WI38 (cell line): ENCODE results near the gene PEX14.

ENCODE experiments used
- H3K4me3 ChIP-seq: 2 replicates; pipeline ENCODE4 v1.5.1; 2011; ENCODE audit warnings: low read depth, mild to moderate bottlenecking, control low read depth, low read length
- CTCF ChIP-seq: IDR thresholded peaks from 2 replicates; pipeline ENCODE4 v1.5.1; 2012; ENCODE audit warnings: low read depth, mild to moderate bottlenecking, control low read depth, low read length

The PEX14 gene

GRCh38 chr1:10647414-10648170 is 172.8 kb downstream of the PEX14 start:
- no peak for TF ChIP-seq CTCF
- no peak overlapping the region for H3K4me3 ChIP-seq

- TF ChIP-seq CTCF = no peak
- H3K4me3 ChIP-seq = no peak overlapping the region
Observed at GRCh38 chr1:10648689-10649516, 174.2 kb downstream of the PEX14 start.

- no peak overlapping the region for H3K4me3 ChIP-seq
- TF ChIP-seq CTCF = no peak
Observed at GRCh38 chr1:10649517-10650201, 174.9 kb downstream of the PEX14 start.

- no peak overlapping the region for H3K4me3 ChIP-seq
- TF ChIP-seq CTCF = no peak
Observed at GRCh38 chr1:10650556-10651388, 176.0 kb downstream of the PEX14 start.

- H3K4me3 ChIP-seq = no peak overlapping the region
- TF ChIP-seq CTCF = no peak
Observed at GRCh38 chr1:10651389-10651766, 176.6 kb downstream of the PEX14 start.

- no peak overlapping the region for H3K4me3 ChIP-seq
- no peak for TF ChIP-seq CTCF
Observed at GRCh38 chr1:10651793-10652192, 177.0 kb downstream of the PEX14 start.
